ENCODE data around the gene PTPRN2. TPM values are rescaled to one million over a fixed set of nuclear protein-coding genes. Genes with fewer than 3 reads are reported as not detected.

The PTPRN2 gene
- total RNA-seq, 1 experiment from 2014 or later, result 1.1 TPM

DNA sequence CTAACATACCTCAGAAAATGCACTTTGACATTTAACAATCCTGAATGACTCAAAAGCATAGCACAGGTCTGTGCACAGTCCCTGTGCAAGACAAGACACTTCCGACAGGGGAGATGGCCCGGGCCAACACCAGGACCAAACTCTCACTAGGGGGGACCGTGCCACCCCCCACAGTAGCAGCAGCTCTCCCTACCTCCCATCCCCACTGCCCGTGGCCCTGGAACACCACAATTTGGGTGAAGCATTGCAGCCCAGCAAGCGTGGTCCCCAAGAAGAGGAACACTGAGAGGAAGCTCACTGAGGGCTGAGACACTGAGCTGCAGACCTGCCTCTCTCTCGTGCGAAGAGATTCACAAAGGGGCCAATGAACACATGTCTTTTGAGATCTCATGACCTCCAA, 26.0 kb downstream of the PTPRN2 start:
- ATAC-seq (no peak), DNase-seq (ENCODE audit: low read depth, low spot score) (no peak)
- intact Hi-C loops (cut with micrococcal nuclease; ENCODE audit: unreplicated experiment), result no loop called here
- ChIA-PET CTCF (no interaction called here), POLR2A (no interaction called here)
- Histone ChIP-seq H3K36me3 (ENCODE audit: control insufficient read depth, insufficient read depth, low read length) (no peaks in the 10 kb centered on the region), H3K27me3 (ENCODE audit: control insufficient read depth, insufficient read depth, low read length) (peaks cover 9% of the 10 kb centered on the region), H3K27ac (ENCODE audit: low read length) (no peak overlapping the region), H3K4me1 (ENCODE audit: control insufficient read depth, insufficient read depth, low read length) (no peaks in the 10 kb centered on the region), H3K4me3 (ENCODE audit: low read depth in 2 of 2, low read length in 2 of 2) (no peak overlapping the region), H3K9me3 (ENCODE audit: control insufficient read depth, insufficient read depth, low read depth, low read length) (no peaks in the 10 kb centered on the region)
- TF ChIP-seq POLR2AphosphoS5 (IDR thresholded peaks at IDR 0.05; ENCODE audit: low read depth, low read length), result no peak
- TF ChIP-seq, protein P1, sequence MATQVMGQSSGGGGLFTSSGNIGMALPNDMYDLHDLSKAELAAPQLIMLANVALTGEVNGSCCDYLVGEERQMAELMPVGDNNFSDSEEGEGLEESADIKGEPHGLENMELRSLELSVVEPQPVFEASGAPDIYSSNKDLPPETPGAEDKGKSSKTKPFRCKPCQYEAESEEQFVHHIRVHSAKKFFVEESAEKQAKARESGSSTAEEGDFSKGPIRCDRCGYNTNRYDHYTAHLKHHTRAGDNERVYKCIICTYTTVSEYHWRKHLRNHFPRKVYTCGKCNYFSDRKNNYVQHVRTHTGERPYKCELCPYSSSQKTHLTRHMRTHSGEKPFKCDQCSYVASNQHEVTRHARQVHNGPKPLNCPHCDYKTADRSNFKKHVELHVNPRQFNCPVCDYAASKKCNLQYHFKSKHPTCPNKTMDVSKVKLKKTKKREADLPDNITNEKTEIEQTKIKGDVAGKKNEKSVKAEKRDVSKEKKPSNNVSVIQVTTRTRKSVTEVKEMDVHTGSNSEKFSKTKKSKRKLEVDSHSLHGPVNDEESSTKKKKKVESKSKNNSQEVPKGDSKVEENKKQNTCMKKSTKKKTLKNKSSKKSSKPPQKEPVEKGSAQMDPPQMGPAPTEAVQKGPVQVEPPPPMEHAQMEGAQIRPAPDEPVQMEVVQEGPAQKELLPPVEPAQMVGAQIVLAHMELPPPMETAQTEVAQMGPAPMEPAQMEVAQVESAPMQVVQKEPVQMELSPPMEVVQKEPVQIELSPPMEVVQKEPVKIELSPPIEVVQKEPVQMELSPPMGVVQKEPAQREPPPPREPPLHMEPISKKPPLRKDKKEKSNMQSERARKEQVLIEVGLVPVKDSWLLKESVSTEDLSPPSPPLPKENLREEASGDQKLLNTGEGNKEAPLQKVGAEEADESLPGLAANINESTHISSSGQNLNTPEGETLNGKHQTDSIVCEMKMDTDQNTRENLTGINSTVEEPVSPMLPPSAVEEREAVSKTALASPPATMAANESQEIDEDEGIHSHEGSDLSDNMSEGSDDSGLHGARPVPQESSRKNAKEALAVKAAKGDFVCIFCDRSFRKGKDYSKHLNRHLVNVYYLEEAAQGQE (IDR thresholded peaks at IDR 0.05; ENCODE audit: insufficient read depth in 1 of 2, low read depth in 2 of 2, low read length in 1 of 2), result no peak
- TF ChIP-seq TCF7L2 (IDR thresholded peaks at IDR 0.05; ENCODE audit: low read depth, low read length), result no peak
- TF ChIP-seq, protein P2, sequence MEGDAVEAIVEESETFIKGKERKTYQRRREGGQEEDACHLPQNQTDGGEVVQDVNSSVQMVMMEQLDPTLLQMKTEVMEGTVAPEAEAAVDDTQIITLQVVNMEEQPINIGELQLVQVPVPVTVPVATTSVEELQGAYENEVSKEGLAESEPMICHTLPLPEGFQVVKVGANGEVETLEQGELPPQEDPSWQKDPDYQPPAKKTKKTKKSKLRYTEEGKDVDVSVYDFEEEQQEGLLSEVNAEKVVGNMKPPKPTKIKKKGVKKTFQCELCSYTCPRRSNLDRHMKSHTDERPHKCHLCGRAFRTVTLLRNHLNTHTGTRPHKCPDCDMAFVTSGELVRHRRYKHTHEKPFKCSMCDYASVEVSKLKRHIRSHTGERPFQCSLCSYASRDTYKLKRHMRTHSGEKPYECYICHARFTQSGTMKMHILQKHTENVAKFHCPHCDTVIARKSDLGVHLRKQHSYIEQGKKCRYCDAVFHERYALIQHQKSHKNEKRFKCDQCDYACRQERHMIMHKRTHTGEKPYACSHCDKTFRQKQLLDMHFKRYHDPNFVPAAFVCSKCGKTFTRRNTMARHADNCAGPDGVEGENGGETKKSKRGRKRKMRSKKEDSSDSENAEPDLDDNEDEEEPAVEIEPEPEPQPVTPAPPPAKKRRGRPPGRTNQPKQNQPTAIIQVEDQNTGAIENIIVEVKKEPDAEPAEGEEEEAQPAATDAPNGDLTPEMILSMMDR (IDR thresholded peaks at IDR 0.05), result no peak
- TF ChIP-seq SIN3A (IDR thresholded peaks at IDR 0.05; ENCODE audit: borderline replicate concordance, insufficient read depth, low read depth, low read length), result no peak
- BruUV-seq (replicated peaks), result no TSS peak
- in situ Hi-C loops (cut with HindIII; ENCODE audit: low pct_unique_long_range_greater_than_20kb, low sequenced_read_pairs), result no loop called here

DNA sequence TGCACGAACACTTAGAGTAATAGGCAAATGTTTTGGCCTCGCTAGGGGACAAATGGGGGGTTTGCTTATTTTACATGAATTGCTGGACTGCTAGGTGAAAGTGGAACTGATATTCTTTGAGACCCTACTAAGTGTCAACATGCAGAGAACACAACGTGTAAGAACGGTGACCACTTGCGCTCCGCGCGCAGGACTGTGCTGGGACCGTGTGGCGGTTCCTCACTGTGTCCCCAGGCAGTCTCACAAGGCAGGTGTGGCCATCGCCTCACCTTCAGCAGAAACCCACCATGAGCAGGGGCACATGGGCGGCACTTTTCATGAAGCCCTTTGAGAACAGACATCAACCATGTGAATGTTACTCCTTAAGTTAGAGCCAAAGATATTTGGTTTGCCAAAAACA, 27.2 kb downstream of the PTPRN2 start:
- in situ Hi-C loops (cut with HindIII; ENCODE audit: low pct_unique_long_range_greater_than_20kb, low sequenced_read_pairs), result no loop called here
- Histone ChIP-seq H3K4me3 (ENCODE audit: low read depth in 2 of 2, low read length in 2 of 2) (no peak overlapping the region), H3K9me3 (ENCODE audit: control insufficient read depth, insufficient read depth, low read depth, low read length) (no peaks in the 10 kb centered on the region), H3K36me3 (ENCODE audit: control insufficient read depth, insufficient read depth, low read length) (no peaks in the 10 kb centered on the region), H3K4me1 (ENCODE audit: control insufficient read depth, insufficient read depth, low read length) (no peaks in the 10 kb centered on the region), H3K27me3 (ENCODE audit: control insufficient read depth, insufficient read depth, low read length) (peaks cover 6% of the 10 kb centered on the region), H3K27ac (ENCODE audit: low read length) (no peak overlapping the region)
- DNase-seq (ENCODE audit: low read depth, low spot score) (no peak), ATAC-seq (no peak)
- ChIA-PET CTCF (no interaction called here), POLR2A (no interaction called here)
- BruUV-seq (replicated peaks), result no TSS peak
- intact Hi-C loops (cut with micrococcal nuclease; ENCODE audit: unreplicated experiment), result no loop called here
- TF ChIP-seq SIN3A (IDR thresholded peaks at IDR 0.05; ENCODE audit: borderline replicate concordance, insufficient read depth, low read depth, low read length), result no peak
- TF ChIP-seq TCF7L2 (IDR thresholded peaks at IDR 0.05; ENCODE audit: low read depth, low read length), result no peak
- TF ChIP-seq, protein P2 (IDR thresholded peaks at IDR 0.05), result no peak
- TF ChIP-seq POLR2AphosphoS5 (IDR thresholded peaks at IDR 0.05; ENCODE audit: low read depth, low read length), result no peak
- TF ChIP-seq, protein P1 (IDR thresholded peaks at IDR 0.05; ENCODE audit: insufficient read depth in 1 of 2, low read depth in 2 of 2, low read length in 1 of 2), result no peak
